Hepatocyte (in vitro differentiated cells): ENCODE data around the gene TMEM175.

Experiments used
- CTCF ChIP-seq: fragments of 200-600 bp; sonication (generic); IDR thresholded peaks from 2 replicates; pipeline ENCODE4 v1.5.1; 2016; ENCODE audit warnings: antibody characterized with exemption, mild to moderate bottlenecking; ENCODE audit not compliant: poor library complexity
- EZH2phosphoT487 ChIP-seq: fragments of 200-600 bp; sonication (generic); IDR thresholded peaks from one replicate; pipeline ENCODE4 v1.6.1; 2018; ENCODE audit warnings: antibody characterized with exemption, mild to moderate bottlenecking, low read depth, moderate library complexity; ENCODE audit not compliant: unreplicated experiment, severe bottlenecking

- no peak for TF ChIP-seq CTCF
- TF ChIP-seq EZH2phosphoT487, result no peak
Observed at GRCh38 chr4:900721-901120, 31.5 kb upstream of the TMEM175 start.
